ENCODE data around the gene RAB30.
A peak's percentile ranks its signal among the peaks of the same experiment; 100 is the strongest.
"Not testable (repeated sequence)": the region's sequence is repeated elsewhere in the genome, so short reads cannot be mapped to it uniquely, and the experiment has no call there.

RAB30 gene

DNA sequence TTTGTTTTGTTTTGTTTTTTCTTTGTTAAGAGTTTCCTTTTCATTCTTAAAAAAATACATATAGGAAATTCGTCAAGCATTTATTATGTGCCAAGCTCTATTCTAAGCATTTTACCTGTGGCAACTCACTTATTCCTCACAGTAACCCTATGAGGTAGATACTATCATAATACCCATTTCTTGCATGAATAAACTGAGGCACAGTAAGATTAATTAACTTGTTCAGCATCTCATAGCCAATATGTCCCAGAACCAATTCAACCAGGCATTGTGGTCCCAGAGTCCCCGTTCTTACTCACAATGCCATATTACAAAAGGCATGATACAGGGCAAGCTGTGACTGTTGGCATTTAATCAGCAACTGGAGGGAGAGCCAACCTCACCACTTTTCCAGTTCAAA lies 83.7 kb downstream of the RAB30 start:
- no peak overlapping the region for H3K27ac Mint-ChIP-seq
- H3K36me3 Mint-ChIP-seq: peaks cover 39% of the 10 kb centered on the region
- H3K27me3 Mint-ChIP-seq: no peaks in the 10 kb centered on the region
- peaks cover 18% of the 10 kb centered on the region for H3K4me1 Mint-ChIP-seq
- ATAC-seq (ENCODE audit: low read depth): no peak
- no peak for DNase-seq (ENCODE audit: low spot score in 2 of 2)
- no peaks in the 10 kb centered on the region for H3K9me3 Mint-ChIP-seq
- H3K4me3 Mint-ChIP-seq: no peak overlapping the region

DNA sequence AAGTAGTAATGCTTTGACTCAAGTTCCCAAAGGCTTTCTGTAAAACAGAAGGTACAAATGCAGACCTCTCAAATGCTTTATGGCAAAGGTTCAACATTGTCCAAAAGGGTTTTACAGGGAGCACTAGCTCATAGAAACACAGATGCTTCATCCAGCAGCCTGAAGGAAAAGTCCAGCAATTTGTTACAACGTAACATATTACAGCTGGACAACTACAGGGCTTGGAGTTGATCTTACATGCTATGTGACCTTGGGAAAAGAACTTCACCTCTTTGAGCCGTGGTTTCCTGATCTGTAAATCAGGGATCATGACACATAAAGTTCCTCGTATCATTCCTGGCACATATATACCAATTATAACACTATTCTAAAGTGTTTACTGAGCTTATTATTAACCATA lies 85.3 kb downstream of the RAB30 start:
- DNase-seq (ENCODE audit: low spot score in 2 of 2) (no peak), ATAC-seq (ENCODE audit: low read depth) (no peak)
- Mint-ChIP-seq H3K9me3 (no peaks in the 10 kb centered on the region), H3K27ac (peak overlapping the region; percentile 22), H3K36me3 (peaks cover 38% of the 10 kb centered on the region), H3K27me3 (no peaks in the 10 kb centered on the region), H3K4me3 (no peak overlapping the region), H3K4me1 (peaks cover 10% of the 10 kb centered on the region)

DNA sequence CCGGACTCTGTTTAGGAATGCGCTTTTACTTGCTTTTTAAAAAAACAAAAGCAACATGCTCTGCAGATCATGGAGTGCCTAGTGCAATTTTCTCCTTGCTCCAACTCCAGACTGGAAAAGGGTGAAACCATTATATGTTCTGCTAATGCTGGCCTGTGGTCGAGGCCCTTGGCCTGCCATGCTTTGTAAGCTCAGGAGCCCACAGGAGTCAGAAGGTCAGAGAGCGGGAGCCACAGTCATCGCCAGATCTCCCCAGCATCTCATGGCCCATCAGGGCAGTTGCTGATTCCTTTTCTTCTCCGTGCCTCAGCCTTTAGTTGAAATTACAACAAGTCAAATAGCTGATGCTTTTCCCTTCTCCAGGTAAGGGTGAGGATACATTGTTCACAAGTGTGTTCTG lies 89.8 kb downstream of the RAB30 start:
- ATAC-seq (ENCODE audit: low read depth): no peak
- H3K27ac Mint-ChIP-seq: peak overlapping the region; percentile 69

DNA sequence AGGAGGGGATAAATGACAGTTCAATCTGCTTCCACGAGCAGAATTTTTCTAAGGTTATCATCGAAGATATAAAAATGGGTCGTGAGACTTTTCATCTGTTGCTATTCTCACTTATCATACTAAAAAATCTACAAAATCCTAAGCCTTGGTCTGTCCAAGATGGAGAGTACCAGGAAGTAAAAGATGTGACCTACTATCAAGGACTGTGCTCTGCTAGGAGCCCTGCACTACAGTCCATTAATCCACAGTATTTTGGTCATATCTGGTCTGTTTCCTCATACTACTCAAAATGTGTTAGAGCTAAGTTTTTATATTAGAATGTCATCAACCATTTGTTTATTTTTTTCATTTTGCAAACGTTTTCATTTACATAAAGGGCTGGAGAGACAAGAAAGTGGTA lies 90.8 kb downstream of the RAB30 start:
- Mint-ChIP-seq H3K27ac (no peak overlapping the region), H3K4me3 (no peak overlapping the region), H3K36me3 (peaks cover 33% of the 10 kb centered on the region), H3K9me3 (no peaks in the 10 kb centered on the region), H3K4me1 (peaks cover 20% of the 10 kb centered on the region), H3K27me3 (no peaks in the 10 kb centered on the region)
- no peak for ATAC-seq (ENCODE audit: low read depth)
- no peak for DNase-seq (ENCODE audit: low spot score in 2 of 2)

More for the DNA sequence above, 89.8 kb downstream of the RAB30 start:
- Mint-ChIP-seq H3K9me3 (no peaks in the 10 kb centered on the region), H3K36me3 (peaks cover 37% of the 10 kb centered on the region), H3K4me1 (peaks cover 15% of the 10 kb centered on the region), H3K4me3 (no peak overlapping the region), H3K27me3 (no peaks in the 10 kb centered on the region)
- no peak for DNase-seq (ENCODE audit: low spot score in 2 of 2)

- H3K27me3 Mint-ChIP-seq: no peaks in the 10 kb centered on the region
- H3K36me3 Mint-ChIP-seq: peaks cover 31% of the 10 kb centered on the region
- no peak overlapping the region for H3K27ac Mint-ChIP-seq
- H3K4me1 Mint-ChIP-seq: peaks cover 23% of the 10 kb centered on the region
- H3K4me3 Mint-ChIP-seq: no peak overlapping the region
- no peak for DNase-seq (ENCODE audit: low spot score in 2 of 2)
- no peaks in the 10 kb centered on the region for H3K9me3 Mint-ChIP-seq
- no peak for ATAC-seq (ENCODE audit: low read depth)
Observed at GRCh38 chr11:82980292-82980691, 91.4 kb downstream of the RAB30 start.

GRCh38 chr11:82979824-82980223 lies 91.9 kb downstream of the RAB30 start:
- no peak for DNase-seq (ENCODE audit: low spot score in 2 of 2)
- Mint-ChIP-seq H3K27ac (peak overlapping the region; percentile 29), H3K27me3 (no peaks in the 10 kb centered on the region), H3K36me3 (peaks cover 31% of the 10 kb centered on the region), H3K4me3 (no peak overlapping the region), H3K4me1 (peaks cover 23% of the 10 kb centered on the region), H3K9me3 (no peaks in the 10 kb centered on the region)
- ATAC-seq (ENCODE audit: low read depth): no peak

GRCh38 chr11:82978422-82979099 lies 93.1 kb downstream of the RAB30 start:
- Mint-ChIP-seq H3K9me3 (no peaks in the 10 kb centered on the region), H3K4me3 (no peak overlapping the region), H3K4me1 (peaks cover 26% of the 10 kb centered on the region), H3K27ac (peak overlapping the region; percentile 25), H3K36me3 (peaks cover 24% of the 10 kb centered on the region), H3K27me3 (no peaks in the 10 kb centered on the region)
- ATAC-seq (ENCODE audit: low read depth) (no peak), DNase-seq (ENCODE audit: low spot score in 2 of 2) (no peak)

DNA sequence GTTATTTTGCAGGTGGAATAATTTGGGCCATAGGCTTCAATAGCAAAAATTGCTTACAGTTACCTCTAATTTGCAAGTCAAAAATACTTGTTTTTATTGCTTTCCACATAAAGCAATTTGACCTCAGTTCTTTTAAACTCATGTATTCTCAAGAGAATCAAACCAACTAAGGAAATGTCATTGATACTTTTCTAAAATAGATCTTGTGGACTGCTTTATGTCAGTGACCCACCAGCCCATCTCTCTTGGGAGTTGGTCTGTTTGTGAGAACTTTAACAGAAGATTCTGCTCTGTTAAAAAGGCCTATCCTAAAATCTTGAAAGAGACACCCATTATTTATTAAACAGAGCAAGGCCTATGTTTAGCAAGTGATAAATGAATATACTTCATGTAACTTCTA lies 94.9 kb downstream of the RAB30 start:
- peaks cover 31% of the 10 kb centered on the region for H3K4me1 Mint-ChIP-seq
- H3K9me3 Mint-ChIP-seq: no peaks in the 10 kb centered on the region
- ATAC-seq (ENCODE audit: low read depth) (no peak), DNase-seq (ENCODE audit: low spot score in 2 of 2) (no peak)
- H3K27me3 Mint-ChIP-seq: no peaks in the 10 kb centered on the region
- H3K36me3 Mint-ChIP-seq: peaks cover 17% of the 10 kb centered on the region
- peak overlapping the region; percentile 69 for H3K27ac Mint-ChIP-seq
- H3K4me3 Mint-ChIP-seq: no peak overlapping the region

- no peaks in the 10 kb centered on the region for H3K27me3 Mint-ChIP-seq
- H3K36me3 Mint-ChIP-seq: peaks cover 11% of the 10 kb centered on the region
- DNase-seq (ENCODE audit: low spot score in 2 of 2): no peak
- no peak for ATAC-seq (ENCODE audit: low read depth)
- peaks cover 33% of the 10 kb centered on the region for H3K4me1 Mint-ChIP-seq
- H3K4me3 Mint-ChIP-seq: no peak overlapping the region
- H3K9me3 Mint-ChIP-seq: no peaks in the 10 kb centered on the region
- H3K27ac Mint-ChIP-seq: peak overlapping the region; percentile 69
Observed at GRCh38 chr11:82975882-82976281, 95.8 kb downstream of the RAB30 start.

DNA sequence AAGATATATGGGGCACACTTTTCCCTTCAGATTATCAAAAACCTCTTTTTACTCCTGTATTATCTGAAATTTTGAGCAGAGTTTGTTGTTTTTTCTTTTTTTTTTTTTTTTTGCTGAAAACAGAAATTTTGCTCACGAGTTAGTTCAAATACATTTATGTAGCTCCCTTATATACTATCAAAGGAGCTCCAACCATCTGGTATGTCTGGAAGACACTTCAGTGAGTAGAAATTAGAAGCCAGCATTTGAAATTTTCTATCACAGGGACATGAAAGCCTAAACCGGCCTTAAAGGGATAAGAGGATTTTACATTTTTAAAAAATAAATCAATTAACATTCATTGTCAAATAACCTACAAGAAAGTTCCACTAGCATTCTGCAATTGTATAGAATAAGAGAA lies 96.8 kb downstream of the RAB30 start:
- Mint-ChIP-seq H3K4me3 (no peak overlapping the region), H3K27me3 (no peaks in the 10 kb centered on the region), H3K36me3 (peaks cover 9% of the 10 kb centered on the region), H3K4me1 (peaks cover 33% of the 10 kb centered on the region), H3K9me3 (no peaks in the 10 kb centered on the region), H3K27ac (no peak overlapping the region)
- DNase-seq (ENCODE audit: low spot score in 2 of 2): no peak
- ATAC-seq (ENCODE audit: low read depth): no peak

DNA sequence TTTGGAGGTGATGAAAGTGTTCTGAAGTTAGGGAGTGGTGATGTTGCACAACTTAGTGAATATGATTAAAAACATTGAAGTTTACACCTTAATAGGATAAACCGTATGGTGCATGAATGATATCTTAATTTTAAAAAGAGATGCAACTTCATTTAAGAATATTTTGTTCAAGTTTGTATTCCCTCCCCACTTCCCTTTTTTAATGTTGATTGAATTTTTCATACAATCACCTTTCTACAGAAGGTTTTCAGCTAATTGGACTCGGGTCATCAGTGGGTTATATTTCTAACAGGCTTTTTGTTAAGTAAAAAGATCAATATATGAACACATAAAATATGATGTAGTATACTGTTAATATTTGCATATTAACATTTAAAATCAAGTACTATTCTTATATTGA lies 97.6 kb downstream of the RAB30 start:
- peaks cover 36% of the 10 kb centered on the region for H3K4me1 Mint-ChIP-seq
- ATAC-seq (ENCODE audit: low read depth) (no peak), DNase-seq (ENCODE audit: low spot score in 2 of 2) (no peak)
- H3K4me3 Mint-ChIP-seq: no peak overlapping the region
- H3K36me3 Mint-ChIP-seq: peaks cover 7% of the 10 kb centered on the region
- no peaks in the 10 kb centered on the region for H3K27me3 Mint-ChIP-seq
- no peaks in the 10 kb centered on the region for H3K9me3 Mint-ChIP-seq
- H3K27ac Mint-ChIP-seq: peak overlapping the region; percentile 17

GRCh38 chr11:82972103-82972502 lies 99.6 kb downstream of the RAB30 start:
- Mint-ChIP-seq H3K27ac (peak overlapping the region; percentile 72), H3K4me1 (peaks cover 33% of the 10 kb centered on the region), H3K36me3 (no peaks in the 10 kb centered on the region), H3K27me3 (no peaks in the 10 kb centered on the region), H3K4me3 (peak overlapping the region; percentile 84), H3K9me3 (no peaks in the 10 kb centered on the region)
- no peak for DNase-seq (ENCODE audit: low spot score in 2 of 2)
- ATAC-seq (ENCODE audit: low read depth): no peak

- not testable (repeated sequence) for H3K27me3 Mint-ChIP-seq; DNase-seq (ENCODE audit: low spot score in 2 of 2); H3K9me3 Mint-ChIP-seq; H3K36me3 Mint-ChIP-seq
- Mint-ChIP-seq H3K4me3 (peak overlapping the region; percentile 84), H3K27ac (peak overlapping the region; percentile 72), H3K4me1 (peaks cover 29% of the 10 kb centered on the region)
- peak; percentile 58 for ATAC-seq (ENCODE audit: low read depth)
Observed at GRCh38 chr11:82971519-82971946, 100.2 kb downstream of the RAB30 start.

GRCh38 chr11:82970507-82971083 lies 101.1 kb downstream of the RAB30 start:
- DNase-seq (ENCODE audit: low spot score in 2 of 2); H3K27me3 Mint-ChIP-seq; H3K9me3 Mint-ChIP-seq; H3K27ac Mint-ChIP-seq; H3K36me3 Mint-ChIP-seq; ATAC-seq (ENCODE audit: low read depth): not testable (repeated sequence)
- Mint-ChIP-seq H3K4me3 (peak overlapping the region; percentile 84), H3K4me1 (peaks cover 22% of the 10 kb centered on the region)

DNA sequence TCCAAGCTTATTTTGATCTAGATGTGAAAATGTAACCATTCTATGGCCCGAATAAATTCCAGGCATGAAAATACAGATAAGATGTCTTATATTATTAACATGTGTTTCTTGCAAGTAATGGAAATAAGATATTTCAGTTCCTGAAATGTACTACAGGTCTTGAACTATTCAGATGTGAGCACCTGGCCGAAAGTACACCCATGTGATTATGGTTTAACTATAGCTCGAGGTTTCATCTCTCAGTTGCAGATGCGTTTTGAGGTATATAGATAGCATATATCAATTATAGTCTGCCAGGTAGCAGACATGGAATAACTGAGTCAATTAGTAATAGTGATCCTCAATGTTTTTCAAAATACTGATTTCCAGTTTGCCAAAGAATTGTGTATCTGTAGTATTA lies 101.9 kb downstream of the RAB30 start:
- peak overlapping the region; percentile 18 for H3K27ac Mint-ChIP-seq
- no peak for DNase-seq (ENCODE audit: low spot score in 2 of 2)
- H3K36me3 Mint-ChIP-seq: peaks cover 2% of the 10 kb centered on the region
- peaks cover 22% of the 10 kb centered on the region for H3K4me1 Mint-ChIP-seq
- H3K4me3 Mint-ChIP-seq: peak overlapping the region; percentile 33
- ATAC-seq (ENCODE audit: low read depth): peak; percentile 73
- no peaks in the 10 kb centered on the region for H3K27me3 Mint-ChIP-seq
- H3K9me3 Mint-ChIP-seq: no peaks in the 10 kb centered on the region

All from memory B cell (primary cell).